Measurements from ENCODE around the gene NPAS1.

Gene NPAS1

DNA sequence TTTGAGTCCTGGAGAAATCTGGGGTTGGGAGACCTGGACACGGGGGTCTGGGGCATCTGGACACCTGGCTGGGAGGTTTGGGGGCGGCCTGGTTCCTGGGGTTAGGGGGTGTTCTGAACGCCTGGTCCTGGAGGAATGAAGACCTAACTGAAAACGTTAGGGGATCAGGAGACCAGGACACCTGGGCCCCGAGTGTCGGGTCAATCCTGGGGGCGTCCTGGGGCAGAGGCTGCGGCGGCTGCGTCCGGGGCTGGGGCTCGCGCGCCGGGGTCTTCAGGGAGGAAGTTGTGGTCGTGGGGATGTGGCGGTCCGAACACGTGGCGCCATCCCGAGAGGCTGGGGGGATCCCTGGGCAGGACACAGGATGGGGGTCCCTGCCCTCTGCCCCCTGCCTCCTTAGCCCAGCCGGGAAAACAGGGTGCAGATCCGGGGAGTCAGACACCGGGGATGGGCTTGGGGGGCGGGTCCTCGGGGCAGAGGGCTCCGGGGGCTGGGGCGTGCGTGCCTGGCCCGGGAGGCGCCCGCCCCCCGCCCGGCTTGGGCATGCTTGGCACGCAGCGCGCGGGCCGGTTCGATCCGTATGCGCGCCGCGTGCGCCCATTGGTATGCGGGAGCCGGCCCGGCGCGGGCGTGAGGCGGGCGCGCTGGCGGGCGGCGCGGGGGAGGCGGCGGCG, 632 bp downstream of the NPAS1 start:
- no peak for DNase-seq

DNA sequence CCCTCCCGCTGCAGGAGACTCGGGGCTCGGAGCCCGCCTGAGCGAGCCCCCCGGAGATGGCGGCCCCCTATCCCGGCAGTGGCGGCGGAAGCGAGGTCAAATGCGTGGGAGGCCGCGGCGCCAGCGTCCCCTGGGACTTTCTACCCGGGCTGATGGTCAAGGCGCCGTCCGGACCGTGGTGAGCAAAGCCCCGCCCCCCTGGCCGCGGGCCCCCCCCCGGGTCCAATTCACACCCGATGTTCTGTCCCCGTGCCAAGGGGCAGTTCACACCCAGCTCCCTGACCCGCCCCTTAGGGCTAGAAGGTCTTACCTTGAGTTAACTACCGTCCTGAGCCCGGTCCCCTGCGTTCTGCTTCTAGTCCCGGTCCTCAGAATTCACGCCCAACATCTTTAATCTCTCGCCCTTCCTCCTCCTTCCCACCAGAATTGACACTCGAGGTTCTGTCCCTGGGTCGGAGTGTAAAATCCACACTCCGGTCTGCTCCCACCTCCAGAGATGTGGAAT, 1.4 kb downstream of the NPAS1 start:
- DNase-seq: no peak

DNA sequence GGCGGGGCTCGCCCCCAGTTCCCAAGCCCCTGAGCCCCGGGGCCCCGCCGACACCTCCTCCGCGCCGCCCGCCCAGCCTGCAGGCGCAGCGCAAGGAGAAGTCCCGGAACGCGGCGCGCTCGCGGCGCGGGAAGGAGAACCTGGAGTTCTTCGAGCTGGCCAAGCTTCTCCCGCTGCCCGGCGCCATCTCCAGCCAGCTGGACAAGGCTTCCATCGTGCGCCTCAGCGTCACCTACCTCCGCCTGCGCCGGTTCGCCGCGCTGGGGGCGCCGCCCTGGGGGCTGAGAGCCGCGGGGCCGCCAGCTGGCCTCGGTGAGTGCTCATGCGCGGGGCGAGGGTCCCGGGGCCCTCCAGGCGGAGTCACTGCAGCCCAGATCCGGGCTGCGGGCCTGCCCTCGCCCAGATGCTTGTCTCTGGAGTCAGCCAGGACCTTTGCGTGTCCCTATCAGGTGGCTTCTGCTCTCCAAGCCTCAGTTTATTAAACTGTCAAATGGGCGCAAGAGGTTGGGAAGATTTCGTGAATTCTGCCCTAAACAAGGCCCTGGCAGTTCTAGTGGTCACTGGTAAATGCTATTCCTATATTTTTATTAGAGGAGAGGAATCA, 2.0 kb downstream of the NPAS1 start:
- DNase-seq: no peak

DNA sequence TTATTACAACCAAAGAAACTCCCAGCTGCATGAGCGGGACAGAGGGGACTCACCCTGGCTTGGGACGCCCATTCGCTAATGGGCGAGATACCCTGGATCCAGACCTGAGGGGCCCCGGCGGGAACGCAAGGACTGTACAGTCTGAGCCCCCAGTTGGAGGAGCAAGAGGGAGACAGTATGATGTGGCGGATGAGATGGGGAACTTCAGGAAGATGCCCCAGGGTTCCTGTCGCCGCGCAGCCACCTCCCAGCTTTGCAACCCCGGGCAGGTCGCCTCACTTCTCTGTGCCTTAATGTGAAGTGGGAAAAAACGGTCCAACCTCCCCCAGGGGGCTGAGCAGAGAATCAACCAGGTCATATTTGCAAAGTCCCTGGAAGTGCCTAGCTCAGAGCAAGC, 2.5 kb downstream of the NPAS1 start:
- no peak for DNase-seq

DNA sequence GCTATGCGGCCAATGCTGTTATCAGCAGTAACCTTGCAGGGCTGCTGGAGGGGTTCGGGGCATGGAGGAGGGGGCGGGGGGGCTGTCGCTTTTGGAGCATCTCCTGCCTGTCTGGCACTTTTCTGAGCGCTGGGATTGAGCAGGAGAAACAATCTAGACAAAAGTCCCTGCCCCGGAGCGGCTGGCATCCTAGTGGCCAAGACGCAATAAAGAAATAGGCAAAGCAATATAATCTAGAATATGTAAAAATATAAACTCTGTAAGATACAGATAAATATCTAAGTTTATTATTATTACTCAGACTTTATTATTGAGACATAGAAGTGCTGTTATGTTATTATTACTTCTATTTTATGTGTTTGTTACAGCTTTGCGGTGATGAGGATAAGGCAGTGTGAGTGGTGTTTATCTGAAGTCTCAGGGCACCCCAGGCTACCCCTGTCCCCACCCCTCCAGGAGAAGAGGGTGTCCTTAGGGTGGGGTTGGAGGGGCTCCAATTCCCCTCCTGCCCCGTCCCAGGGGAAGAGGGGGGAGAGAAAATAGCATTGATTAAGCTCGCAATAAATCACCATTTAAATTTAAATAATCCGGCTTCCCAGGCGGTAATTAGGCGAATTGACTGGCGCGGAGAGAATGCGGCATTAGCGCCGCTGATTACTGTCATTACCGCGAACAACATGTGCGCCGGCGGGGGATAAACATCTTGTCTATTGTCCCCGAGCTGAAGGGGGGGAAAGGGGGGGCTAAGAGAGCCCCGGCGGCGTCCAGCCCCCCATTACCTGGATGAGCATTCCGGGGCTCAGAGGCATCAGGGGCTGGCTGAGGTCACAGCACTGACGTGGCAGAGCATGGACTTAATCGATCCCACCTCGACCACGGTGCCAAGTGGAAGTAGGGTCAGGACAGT, 3.2 kb downstream of the NPAS1 start:
- DNase-seq: no peak

DNA sequence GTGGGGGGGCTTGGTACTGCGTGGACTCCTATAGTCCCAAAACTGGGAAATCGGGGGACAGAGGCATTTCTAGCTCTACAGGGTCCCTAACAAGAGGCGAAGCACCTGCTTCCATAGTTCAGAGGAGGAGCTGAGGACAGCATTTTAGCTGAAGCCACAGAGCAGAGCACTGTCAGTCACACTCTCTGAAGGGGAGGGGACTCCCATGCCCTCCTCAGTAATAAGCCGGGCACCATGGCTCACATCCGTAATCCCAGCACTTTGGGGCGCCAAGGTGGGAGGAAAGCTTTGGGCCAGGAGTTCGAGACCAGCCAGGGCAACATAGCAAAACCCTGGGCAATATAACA, 3.8 kb downstream of the NPAS1 start:
- DNase-seq: no peak

DNA sequence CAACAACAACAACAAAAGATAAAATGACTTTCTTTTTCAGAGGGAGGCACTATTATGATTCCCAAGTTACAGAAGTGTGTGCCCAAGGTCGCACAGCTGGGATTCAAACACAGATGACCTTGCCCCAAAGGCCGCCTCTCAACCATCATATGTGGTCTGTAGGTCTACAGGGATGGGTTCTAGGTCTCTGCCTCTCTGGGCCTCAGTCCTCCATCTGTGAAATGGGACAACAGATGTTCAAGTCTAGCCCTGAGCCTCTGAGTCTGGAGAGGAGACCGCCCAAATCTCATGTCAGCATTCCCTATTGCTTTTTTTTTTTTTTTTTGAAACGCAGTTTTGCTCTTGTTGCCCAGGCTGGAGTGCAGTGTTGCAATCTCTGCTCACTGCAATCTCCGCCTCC, 4.9 kb downstream of the NPAS1 start:
- DNase-seq: no peak

DNA sequence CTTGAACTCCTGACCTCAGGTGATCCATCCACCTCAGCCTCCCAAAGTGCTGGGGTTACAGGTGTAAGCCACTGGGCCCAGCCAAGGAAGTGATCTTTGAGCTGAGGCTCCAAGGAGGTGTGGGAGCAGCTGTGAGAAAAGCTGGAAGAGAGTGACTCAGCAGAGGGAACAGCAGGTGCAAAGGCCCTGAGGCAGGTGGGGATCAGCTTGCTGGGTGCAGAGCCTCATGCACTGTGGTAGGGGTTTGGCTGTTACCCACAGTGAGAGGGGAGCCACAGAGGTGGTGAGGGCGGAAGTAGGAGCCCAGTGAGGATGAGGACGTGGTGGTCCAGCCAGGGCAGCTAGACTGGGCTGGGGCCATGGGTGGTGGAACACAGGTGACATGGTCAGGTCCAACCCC, 6.5 kb downstream of the NPAS1 start:
- DNase-seq: no peak

DNA sequence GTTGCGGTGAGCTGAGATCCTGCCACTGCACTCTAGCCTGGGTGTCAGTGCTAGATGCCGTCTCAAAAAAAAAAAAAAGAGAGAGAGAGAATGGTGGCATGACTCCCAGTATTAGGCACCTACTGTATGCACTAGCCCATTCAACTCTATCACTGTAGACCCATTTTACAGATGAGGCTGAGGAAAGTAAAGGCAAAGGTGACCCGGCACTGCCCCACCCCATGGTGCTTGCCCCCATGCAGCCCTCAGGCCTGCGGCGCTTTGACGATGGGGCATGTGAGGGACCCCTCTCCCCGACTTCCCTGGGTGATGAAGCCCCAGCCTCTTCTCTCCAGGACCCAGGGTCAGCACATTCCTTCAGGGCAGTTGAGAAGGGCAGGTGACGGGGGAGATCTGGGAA, 7.3 kb downstream of the NPAS1 start:
- DNase-seq: no peak

DNA sequence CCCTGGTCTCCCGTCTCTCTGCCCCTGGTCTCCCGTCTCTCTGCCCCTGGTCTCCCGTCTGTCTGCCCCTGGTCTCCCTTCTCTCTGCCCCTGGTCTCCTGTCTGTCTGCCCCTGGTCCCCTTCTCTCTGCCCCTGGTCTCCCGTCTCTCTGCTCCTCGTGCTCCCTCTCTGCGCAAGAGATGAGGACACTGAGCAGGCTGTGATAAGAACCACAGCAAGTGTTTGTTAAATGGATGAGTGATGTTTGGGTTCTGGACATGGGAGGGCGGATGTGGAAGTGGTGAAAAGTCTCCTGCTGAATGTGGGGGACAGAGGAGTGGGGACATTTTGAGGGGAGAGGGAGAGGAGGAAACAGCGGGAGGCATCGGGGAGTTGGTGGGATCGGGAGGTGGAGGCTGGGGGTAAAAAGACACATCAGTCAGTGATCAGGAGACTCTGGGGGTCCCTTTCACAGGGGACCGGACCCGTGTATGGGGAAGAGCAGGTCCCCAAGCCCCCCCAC, 8.0 kb downstream of the NPAS1 start:
- no peak for DNase-seq

DNA sequence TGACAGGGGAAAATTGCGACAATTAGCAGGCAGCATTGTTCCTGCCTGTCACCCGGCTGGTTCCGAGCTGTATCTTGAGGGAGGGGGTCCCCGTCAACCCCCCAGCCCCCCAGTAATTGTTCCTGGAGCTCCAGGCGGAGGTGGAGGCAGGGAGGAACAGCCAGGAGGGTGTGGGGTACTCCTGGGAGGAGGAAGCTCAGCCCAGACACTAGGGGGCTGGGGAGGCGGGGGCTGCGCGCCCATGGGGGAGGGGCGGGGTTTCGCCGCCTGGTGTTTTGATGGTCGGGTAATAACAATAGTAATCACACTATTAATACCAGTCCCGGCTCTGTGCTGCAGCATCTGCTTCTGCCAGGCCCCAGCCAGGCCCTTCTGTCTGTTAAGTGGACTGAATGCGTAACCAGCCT, 8.6 kb downstream of the NPAS1 start:
- no peak for DNase-seq

DNA sequence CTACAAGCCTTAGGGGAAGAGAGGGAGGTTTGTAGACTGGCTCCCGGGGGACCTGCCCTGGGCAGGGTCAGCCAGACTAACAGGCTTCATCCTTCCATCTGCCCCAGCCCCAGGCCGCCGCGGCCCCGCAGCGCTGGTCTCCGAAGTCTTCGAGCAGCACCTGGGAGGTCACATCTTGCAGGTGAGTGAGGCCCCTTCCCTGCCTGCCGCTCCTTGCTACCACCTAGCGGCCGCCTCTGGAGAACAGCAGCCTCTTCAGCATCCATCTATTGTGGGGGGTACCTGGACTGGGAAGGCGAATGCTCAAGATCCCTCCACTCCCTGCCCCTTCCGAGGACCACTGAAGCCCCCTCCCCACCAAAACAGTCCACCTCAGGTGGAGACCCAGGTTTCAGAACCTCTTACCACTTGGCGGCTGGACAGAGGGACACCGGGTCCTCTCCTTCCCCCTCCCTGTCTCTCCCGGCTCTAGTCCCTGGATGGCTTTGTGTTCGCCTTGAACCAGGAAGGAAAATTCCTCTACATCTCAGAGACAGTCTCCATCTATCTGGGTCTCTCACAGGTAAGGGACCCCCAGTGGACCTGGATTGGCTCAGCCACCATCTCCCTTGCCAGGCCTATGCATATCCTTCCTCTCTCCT, 12.7 kb downstream of the NPAS1 start:
- peak; percentile 81 for DNase-seq

DNA sequence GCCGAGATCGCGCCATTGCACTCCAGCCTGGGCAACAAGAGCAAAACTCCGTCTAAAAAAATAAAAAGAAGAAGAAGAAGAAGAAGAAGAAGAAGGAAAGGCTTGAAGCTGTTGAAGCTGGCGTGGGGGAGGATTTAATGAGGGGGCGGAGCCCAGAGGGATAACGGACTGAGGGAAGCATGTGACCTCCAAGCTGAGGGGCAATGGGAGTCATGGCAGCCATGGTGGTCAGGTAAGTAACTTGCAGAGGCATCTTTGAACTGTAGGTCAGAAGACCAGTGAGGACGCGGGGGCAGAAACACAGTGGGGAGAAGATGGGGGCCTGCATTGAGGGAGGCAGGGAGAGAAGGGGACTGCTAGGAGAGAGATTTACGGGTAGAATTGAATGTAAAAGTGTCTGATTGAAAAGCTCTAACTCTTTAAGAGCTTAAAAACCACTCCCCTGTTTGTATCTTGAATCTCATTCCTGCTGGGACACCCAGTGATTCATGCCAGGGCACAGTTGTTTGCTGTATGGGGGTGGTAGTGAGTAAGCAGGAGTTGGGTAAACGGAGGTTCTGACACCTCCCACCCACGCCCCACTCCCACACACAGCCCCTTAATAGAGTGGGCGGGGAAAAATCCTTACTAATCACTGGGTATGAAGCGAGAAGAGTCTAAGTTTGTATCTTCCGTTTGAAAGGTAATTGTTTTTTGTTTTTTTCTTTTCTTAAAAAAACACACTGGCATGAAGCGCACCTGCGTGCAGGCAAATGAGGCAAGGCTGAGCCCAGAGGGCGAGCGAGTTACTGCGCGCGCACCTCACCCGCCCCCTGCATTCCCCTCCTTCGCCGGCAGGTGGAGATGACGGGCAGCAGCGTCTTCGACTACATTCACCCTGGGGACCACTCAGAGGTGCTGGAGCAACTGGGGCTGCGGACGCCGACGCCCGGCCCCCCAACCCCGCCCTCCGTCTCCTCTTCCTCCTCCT, 15.8 kb downstream of the NPAS1 start:
- peak; percentile 100 for DNase-seq

DNA sequence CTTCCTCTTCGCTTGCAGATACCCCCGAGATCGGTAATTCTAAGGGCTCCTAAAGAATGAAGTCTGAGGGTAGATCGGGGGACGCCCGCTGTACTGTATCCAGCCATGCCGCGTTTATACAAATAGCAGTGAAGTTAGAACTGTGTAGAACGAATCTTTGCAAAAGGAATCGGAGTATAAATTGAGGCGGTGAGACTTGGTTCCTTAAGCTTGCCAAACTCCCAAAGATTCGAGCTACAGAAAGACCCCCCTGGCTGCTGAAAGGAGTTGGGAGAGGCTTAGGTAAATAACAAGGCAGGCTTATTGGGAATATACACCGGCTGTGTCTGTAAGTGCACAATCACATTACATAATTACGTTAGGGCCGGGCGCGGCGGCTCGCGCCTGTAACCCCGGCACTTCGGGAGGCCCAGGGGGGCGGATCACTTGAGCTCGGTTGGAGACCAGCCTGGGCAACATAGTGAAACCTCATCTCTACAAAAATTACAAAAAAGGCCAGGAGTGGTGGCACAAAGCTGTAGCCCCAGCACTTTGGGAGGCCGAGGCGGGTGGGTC, 16.5 kb downstream of the NPAS1 start:
- no peak for DNase-seq

DNA sequence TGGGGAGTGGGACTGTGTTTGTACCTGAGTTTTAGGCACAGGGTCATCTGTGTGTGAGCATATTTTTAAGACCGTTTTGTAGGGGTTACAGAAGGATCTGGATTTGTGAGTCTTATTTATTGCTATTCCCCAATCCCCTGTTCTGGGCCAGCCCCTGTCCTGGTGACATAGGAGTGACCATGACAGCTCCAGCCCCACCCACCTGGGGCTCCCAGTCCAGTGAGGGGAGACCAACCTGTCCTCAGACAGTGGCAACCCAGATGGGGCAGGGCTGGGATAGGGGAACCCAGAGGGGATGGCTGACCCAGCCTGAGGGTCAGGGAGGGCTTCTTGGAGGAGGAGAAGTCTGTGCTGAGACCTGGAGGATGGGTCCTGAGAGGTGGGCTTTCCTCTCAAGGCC, 18.1 kb downstream of the NPAS1 start:
- DNase-seq: no peak

DNA sequence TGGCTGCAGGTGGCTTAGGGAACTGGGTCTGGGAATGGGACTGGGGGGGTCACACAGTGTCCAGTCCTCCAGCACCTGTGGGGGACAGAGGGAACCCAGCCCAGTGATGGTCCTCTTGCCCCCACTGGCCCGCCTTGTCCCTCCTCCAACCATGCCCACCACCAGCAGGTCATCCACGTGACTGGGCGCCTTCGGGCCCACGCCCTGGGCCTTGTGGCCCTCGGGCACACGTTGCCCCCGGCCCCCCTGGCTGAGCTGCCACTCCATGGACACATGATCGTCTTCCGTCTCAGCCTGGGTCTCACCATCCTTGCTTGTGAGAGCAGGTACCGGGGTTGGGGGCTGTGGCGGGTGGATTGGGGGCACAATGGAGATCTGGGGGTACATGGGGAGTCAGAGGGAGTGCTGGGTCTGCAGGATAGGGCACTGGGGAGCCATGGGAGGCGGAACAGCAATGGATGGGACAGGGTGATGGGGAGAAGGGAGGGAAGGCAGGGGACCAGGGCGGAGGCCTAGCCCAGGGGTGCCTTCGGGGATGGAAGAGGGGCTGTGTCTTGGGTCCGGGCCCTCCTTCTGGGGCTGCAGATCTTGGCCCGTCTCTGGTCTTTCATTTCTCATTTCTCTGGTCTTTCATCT, 19.7 kb downstream of the NPAS1 start:
- DNase-seq: no peak

DNA sequence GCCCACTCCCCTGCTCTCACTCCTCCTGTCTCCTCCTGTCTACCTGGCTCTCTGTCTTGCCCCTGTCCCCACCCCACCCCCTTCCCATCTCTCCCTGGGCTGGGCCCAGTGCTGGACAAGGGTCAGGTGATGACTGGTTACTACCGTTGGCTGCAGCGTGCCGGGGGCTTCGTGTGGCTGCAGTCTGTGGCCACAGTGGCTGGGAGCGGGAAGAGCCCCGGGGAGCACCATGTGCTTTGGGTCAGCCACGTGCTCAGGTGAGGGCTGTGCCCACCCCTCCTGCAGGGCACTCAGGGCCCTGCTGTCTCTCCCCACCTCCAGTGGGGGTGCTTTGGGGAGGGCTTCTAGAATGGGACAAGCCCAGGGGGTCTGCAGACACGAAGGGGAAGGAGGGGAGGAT, 21.2 kb downstream of the NPAS1 start:
- no peak for DNase-seq

DNA sequence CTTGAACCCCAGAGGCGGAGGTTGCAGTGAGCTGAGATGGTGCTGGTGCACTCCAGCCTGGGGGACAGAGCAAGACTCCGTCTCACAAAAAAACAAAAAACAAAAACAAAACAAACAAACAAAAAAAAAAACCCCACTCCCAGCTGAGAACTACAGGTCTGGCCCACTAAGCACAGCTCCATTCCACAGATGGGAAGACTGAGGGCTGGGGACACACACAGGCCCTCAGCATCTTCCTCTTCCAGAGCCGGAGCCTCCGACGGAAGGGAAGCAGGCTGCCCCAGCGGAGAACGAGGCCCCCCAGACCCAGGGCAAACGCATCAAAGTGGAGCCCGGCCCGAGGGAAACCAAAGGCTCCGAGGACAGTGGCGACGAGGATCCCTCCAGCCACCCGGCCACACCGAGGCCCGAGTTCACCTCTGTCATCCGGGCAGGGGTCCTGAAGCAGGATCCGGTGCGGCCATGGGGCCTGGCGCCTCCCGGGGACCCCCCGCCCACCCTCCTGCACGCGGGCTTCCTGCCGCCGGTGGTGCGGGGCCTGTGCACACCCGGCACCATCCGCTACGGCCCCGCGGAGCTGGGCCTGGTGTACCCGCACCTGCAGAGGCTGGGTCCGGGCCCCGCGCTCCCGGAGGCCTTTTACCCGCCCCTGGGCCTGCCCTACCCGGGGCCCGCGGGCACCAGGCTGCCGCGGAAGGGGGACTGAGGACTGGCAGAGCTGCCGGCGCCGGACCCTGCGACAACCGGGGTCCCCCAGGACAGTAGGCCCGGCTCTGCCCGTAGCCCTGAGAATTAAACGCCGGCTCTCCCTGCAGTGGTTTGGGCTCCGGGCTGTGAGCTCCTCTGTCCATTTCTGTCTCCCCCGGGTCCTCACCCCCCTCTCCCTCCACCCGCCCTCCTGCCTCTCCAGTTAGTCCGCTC, 25.6 kb downstream of the NPAS1 start:
- no peak for DNase-seq

DNA sequence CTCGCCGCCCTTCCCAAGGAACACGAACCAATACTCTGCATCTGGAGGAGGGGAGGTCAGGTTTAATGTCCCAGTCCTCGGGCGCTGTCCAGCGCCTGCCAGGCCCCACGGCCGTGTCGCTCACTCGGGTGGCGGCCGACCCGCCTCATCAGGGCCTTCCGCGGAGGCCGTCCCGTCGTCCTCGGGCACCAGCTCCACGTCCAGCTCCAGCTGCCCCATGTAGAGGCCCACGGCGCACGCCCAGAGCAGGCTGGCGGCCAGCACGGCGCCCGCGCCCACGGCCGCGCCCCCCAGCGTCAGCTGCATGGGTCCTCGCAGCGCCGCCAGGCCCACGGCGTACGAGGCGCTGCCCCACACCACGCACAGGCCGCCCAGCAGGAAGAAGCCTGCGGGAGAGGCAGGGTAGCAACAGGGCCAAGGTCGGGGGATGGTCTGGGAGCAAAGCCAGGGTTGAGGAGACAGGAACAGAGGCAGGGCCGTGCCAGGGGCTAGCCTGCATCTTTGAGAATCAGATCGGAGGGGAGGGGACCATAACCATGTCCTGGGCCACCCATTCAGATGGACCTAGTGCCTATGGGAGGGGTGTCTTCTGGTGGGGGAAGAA, 26.3 kb downstream of the NPAS1 start:
- no peak for DNase-seq
